ENCODE measurements around the gene ZFYVE26.
A peak's percentile ranks its signal among the peaks of the same experiment; 100 is the strongest.
"Not testable (repeated sequence)": the region's sequence is repeated elsewhere in the genome, so short reads cannot be mapped to it uniquely, and the experiment has no call there.

ZFYVE26 gene

DNA sequence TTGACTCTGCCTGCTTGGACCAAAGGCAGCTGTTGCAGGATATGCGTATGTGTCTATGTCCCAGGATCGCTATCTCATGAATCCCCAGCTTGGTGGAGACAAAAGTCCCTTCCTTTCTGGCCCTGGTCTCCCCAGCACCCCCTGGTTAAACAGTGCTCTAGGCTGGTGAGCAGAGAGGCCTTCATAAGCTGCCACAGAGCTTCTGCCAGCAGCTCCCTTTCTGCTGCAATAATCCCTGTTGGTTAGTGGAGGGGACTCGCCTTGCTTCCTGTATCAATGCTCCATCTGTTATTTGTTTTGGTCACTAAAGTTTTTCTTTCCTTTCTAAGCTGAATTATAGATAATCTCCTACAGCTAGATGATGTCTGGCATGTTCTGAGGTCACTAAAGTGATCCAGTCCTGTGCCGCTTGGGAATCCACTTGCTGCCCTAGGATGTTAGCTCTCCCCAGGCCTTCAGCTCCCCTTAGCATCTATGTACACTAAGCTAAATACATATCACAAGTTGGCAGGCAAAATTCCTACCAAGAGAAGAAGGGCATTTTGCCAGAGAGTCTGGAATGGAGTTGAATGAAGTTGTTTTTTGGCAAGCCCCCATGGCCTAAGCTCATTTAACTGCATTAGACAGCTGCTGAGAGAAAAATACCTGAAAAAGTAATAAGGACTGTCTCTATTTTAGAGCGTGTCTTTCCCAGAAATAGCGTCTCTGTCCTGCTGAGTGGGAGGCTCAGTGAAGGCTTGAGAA lies 66.9 kb downstream of the ZFYVE26 start:
- no peak for DNase-seq

DNA sequence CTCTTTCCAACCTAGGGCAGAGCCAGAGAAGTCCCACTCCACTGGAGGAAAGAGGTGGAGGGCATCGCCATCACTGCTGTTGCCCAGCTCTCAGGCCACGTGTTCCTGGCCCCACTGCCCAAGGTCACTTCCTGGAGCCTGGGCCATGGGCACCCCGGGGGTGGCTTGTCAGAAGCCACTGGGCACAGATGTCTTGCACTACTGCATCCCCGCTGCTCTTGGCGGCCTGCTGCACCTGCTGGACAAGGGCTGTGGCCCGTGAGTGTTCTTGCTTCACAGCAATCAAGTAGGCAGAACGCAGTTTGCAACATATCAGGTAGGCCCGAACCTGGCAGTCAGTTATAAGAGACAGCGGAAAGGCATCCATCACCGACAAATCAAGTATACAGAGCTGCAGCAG lies 68.1 kb downstream of the ZFYVE26 start:
- no peak for DNase-seq

DNA sequence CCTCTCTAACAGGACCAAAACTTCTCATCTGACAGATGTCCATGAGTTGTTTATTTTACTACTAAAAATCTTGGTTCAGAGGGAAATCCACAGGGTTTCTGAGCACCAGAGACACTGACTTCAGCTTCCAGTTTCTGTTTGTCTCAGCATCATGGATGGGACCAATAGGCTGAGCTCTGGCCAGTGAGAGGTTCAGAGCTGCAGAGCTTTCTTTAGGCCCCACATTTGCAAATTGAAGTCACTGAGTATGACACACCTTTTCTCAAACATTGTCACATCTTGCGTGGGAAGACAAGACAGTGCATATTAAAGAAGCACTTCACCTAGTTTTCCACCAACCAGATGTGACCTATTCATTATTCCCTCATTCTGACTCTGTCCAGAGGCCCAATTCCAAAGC lies 69.5 kb downstream of the ZFYVE26 start:
- DNase-seq: no peak

DNA sequence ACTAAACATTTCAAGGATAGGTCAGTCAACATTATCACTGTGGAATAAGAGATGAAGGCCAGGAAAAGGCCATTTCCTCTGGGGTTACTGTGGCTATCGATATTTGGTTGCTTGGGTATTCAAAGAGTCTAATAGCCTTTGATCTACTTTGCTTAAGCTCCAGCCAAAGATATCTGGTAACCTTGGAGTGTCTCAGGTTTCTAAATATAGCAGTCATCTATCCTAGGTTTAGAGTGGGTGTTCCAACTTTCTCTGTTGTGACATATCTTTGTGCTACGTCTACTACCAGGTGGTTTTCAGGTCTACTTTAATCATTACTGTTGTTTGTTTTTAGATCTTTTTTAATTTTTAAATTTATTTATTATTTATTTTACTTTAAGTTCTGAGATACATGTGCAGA lies 72.3 kb downstream of the ZFYVE26 start:
- DNase-seq: no peak

DNA sequence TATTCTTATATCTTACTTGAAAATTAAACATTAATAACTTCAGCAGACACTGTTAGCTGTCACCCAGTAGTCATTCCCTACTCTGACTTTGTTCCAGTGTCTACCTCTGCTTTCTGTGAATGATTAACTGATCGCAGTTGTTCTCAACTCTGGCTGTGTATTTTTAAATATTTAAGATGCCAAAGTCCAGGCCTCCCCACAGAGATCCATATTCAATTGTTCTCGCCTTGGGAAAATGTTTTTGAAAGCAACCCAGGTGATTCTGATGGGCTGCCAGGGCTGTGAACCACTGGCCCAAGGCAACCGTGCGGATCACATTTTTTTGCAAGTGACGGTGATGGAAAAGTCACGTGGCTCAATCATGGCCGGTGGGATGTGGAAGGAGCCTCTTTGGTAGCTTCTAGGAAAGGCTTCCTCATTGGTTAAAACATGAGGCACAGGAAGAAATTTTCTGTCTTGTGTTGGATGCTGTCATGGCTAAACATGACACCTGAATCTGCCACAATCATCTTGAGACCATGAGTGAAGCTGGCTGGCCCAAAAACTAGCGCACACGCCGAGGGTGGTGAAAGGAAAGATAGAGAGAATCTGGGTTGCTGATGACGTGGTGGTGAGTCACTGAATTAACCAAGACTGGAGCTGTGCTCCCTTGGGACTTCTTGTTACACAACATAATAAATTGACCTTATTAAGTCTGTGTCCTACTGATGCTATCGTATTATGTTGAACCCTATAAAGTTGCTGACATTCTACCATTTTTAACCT lies 77.5 kb downstream of the ZFYVE26 start:
- DNase-seq: peak; percentile 66

DNA sequence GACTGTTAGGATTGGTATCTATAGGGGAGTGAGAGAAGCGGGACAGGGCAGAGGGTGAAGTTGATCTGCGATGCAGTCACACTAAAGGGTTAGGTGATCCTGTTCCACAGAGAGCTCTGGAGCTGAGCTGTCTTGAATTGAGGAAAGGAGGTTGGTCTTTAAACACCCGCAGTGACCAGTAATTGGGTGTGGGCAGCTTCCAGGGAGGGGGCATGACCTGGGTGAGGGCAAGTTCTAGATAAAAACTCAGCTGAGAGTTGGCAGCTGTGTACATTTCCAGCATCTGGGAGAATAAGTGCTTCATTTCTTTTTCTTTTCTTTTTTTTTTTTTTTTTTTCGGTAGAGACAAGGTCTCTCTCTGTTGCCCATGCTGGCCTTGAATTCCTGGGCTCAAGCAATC lies 79.6 kb downstream of the ZFYVE26 start:
- no peak for DNase-seq

DNA sequence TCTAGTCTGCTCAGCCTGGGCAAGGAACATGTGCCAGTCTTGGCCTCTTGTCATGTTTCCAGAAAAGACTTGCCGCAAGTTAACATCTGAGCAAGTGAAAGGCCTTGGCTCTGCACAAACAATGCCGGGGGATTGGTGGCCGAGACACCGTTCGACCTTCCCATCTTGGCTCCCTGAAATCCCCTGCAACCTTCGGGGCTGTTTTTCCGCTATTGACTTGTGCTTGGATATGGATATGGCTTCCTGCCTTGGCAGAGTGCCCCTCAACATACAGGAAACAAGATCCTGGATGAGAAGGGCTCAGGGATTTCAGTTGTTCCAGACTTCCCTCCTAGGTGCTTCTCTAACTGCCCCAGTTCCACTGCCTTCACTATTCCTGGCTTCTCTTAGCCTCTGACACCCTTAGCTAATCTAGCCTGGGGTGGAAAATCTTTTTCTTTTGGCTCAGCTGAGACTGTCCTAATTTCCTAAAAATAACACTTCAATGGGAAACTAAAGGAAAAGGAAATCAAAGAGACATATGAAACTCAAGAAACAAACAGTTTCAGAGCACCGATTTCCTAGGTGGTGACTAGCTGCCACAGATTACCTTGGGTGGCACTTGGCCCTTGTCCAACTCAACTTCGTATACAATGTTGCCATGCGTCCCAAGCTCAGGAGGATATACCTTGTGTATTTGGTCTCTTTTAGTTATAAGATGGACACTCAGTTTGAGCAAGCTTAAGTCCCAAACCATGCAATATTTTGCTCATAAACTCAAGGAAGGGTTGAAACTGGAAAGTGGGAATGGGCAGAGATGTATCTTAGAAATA lies 80.8 kb downstream of the ZFYVE26 start:
- DNase-seq: no peak

DNA sequence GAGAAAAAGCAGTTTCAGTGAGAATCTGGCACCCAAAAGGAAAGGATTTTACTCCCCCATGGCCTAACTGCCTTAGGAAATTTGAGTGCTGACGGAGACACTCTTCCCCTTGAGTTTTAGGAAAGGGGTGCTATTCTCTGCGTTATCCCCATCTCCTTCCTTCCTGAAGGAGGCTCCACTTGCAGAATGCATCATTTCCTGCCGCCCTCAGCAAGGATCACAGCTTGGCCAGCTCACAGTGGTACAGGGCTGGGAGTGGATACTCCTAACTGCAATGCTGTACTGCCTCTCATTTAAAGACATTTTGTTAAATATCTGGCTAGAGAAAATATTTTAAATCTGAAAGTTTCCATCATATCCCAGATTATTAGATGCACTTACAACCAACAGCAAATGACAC lies 81.7 kb downstream of the ZFYVE26 start:
- DNase-seq: no peak

DNA sequence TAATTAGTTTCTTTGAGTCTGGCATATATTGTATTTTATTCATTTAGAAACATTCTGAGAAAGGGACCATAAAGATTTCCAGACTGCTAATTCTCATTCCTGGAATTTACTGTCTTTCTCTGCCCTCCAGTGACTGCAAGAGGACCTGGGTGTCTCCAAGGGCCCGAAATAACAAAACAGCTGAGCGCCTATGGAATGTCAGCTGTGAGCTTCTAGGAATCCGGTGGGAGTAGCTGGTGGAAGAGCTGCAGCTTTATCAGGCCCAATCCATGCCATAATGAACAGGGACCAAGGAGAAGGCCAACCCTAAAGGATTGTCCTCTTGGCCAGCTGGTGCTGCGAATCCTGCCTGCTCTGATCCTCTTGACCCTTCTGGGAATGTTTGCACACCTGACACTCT lies 82.8 kb downstream of the ZFYVE26 start:
- no peak for DNase-seq

DNA sequence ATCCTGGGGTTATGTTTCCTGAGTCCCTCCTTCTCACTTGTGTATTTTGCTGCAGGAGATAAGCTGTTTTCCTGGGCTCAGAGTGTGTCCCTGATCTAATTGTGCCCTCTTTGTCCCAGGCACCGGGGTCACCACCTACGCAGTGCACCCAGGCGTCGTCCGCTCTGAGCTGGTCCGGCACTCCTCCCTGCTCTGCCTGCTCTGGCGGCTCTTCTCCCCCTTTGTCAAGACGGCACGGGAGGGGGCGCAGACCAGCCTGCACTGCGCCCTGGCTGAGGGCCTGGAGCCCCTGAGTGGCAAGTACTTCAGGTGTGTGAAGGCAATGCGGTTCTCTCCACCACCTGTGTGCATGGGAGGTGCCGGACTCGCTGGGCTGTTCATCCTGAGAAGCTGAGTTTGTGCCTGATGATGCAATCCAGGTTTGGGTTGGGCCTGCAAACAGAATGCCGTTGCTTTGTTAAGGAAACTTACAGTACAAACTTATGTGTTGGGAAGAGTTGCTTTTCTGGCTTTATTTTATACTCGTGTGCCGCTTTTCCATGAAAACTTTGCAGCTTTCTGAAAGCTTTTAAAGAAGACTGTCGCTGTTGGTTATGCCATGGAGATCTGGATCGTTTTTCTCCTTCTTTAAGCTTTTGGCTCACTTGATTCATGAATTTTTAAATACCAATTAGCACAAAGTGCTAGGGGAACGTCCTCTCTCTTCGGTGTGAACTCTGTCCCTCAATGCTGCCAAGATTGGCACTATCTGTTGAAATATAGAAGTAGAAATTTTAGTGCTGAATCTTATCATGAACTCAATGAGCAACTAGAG lies 87.1 kb downstream of the ZFYVE26 start:
- no peak for DNase-seq

DNA sequence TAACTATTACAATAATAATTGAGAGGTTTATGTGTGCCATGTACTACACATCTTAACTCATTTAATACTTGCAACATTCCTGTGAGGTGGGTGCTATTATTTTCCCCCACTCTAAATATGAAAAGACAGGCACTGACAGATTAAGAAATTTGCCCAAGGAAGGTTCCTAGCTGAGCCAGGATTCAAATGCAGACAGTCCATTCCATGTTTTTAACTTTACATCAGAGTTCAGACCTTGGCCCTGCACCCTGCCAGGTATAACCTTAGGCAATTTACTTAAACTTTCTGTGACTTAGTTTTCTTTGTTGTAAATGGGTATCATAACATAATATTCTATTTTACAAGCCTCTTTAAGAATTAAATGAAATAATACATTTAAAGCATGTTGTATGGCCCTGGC lies 88.1 kb downstream of the ZFYVE26 start:
- no peak for DNase-seq

DNA sequence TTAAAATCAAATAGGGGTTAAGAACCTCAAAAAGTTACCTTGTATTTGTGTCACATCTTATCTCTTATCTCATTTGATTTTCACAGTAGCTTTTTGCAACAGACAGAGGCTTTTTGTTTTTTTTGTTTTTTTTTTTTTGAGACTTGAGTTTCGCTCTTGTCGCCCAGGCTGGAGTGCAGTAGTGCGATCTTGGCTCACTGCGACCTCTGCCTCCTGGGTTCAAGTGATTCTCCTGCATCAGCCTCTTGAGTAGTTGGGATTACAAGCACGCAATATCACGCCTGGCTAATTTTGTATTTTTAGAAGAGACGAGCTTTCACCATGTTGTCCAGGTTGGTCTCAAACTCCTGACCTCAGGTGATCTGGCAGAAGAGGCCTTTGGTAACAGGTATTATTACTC lies 89.0 kb downstream of the ZFYVE26 start:
- no peak for DNase-seq

DNA sequence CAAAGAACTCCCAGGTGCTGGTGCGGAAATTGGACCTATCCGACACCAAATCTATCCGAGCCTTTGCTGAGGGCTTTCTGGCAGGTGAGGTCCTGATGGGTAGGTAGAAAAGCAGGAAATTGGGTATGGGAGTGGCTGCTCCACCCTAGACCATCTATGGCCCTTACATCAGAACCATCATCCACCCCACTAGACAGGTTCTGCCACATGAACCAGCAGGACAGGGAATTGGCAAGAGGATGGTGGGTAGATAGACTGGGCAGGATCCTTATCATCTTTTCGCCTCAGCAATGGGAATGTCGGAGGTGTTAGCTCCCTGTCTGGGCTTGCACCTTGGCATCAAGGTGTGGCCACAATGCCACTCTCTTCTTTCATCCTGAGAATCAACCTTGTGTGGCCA lies 91.2 kb downstream of the ZFYVE26 start:
- no peak for DNase-seq

DNA sequence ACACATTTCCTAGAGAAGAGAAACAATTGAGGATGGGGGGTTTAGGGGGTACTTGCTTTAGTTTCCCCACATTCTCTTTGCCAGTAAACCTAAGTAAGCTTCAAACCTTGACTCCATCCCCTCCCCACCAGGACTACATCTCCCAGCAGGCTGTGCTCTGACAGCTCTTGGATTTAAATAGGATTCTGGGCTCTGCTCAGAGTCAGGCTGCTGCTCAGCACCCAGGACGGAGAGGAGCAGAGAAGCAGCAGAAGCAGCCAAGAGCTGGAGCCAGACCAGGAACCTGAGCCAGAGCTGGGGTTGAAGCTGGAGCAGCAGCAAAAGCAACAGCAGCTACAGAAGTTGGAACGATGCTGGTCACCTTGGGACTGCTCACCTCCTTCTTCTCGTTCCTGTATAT lies 94.1 kb downstream of the ZFYVE26 start:
- no peak for DNase-seq

DNA sequence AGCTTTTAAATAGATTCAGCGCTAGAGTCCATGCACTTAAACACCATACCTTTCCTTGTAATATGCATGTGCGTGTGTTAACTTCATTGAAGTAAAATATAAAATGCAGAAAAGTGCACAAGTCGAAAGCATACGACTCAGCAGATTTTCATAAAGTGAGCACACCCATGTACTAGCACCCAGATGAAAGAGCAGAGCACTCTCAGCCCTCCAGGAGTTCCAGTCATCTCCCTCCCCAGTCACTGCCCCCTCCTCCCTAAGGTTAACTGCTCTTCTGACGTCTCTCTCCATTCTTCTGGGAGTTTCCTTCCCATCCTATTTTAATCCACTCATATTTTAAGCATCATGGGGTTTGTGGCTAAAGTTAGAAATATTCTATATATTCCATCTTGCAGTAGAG lies 94.5 kb downstream of the ZFYVE26 start:
- no peak for DNase-seq

DNA sequence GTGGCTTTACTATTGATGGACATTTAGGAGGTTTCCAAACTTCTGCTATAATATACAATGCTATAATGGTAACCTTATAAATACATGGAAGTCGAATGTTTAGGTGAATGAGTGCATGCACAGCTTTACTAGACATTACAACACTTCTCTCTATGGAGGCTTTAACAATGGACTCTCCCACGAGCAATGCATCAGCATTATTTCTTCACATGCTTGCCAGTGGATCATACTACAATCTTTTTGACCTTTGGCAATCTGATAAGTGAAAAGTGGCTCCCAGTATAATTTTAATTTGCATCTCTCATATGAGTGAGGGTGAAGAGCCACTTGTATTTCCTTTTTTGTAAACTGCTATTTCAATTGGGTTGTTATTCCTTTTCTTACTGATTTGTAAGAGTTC lies 96.5 kb downstream of the ZFYVE26 start:
- DNase-seq: no peak

DNA sequence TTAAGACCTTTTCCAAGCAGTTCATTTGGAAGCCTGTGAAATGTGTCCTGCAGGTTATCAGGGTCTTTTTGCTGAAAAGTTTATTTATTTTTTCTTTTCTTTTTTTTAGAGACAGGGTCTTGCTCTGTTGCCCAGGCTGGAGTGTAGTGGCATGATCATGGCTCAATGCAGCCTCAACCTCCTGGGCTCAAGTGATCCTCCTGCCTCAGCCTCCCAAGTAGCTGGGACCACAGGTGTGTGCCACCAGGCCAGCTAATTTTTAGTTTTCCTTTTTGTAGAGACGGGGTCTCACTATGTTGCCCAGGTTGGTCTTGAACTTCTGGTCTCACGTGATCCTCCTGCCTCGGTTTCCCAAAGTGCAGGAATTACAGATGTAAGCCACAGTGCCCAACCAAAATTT lies 97.0 kb downstream of the ZFYVE26 start:
- not testable (repeated sequence) for DNase-seq

DNA sequence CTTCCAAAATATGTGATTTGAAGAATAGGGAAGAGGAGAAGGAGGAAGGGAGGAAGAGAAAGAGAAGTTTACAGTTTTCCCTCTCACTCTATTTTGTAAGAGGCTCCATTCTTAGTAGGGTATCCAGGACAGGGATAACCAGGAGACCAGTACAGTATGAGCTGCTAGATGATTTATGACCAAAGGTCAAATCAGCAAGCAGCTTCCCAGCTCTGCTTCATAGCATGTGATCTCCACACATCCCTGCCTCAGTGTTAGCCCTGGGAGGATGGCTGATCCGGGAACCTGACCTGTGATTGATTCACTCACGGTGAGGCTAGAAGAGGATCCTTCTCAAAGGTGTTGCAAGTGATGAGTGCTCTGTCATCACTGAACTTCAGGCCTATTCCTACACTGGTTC lies 98.1 kb downstream of the ZFYVE26 start:
- DNase-seq: no peak

DNA sequence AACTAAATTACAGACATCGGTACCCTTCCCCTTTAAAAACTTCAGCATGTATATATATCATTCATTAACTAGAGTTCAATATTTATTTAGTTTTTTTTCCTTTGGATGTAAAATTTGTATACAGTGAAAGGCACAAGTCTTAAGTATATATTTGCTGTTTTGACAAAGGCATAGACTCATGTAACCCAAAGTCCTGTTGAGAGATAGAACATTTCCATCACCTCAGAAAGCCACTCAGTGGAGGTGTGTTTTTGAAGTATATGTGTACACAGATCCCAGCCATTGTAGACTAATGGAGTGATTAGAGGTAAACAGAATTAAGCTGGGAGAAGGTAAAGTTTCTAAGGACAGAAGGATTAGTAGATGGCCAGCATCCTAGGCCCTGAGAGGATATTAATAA lies 99.3 kb downstream of the ZFYVE26 start:
- DNase-seq: no peak

DNA sequence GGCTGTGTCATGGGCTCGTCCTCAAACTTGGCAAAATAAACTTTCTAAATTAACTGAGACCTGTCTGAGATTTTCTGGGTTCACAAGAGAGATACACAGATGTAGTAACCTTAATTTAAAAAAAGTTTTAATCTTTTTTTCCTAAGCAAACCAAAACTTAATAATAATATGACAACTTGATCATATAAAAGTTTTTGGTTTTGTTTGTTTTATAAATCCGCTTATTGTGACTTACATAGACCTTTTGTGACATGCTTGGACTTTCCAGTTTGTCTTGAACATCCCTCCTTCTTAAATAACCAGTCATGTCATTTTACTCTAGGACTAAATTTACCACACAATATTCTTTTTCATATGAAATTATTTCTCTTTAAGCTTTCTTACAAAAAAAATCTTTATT lies 106.2 kb downstream of the ZFYVE26 start:
- DNase-seq: no peak

DNA sequence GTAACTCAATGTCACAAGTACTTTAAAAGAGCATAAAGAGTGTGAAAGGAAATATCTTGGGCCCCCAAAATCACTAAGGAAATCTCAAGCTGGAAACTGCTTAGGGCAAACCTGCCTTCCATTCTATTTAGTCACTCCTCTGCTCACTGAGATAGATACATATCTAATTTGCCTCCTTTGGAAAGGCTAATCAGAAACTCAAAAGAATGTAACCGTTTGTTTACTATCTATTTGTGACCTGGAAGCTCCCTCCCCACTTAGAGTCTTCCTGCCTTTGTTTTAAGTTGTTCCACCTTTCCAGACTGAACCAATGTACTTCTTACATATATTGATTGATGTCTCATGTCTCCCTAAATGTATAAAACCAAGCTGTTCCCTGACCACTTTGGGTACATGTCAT lies 106.6 kb downstream of the ZFYVE26 start:
- DNase-seq: not testable (repeated sequence)

DNA sequence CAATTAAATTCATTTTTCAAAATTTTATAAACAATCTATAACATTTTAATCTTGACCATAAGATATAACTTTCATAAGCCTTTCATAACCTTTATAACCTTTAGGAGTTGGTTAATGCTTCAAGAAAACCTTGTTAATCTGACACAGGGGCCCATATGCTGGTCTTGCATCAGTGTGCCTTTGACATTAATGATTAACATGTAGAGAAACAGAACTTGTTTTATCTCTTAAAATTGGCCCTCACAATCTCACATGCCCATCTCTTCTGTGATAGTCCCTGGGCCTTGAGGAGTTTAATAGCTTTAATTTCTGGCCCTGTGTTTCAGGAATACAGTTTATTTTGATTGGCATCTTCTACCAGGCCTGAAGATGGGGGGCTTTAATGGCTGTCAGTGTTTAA lies 107.0 kb downstream of the ZFYVE26 start:
- not testable (repeated sequence) for DNase-seq

DNA sequence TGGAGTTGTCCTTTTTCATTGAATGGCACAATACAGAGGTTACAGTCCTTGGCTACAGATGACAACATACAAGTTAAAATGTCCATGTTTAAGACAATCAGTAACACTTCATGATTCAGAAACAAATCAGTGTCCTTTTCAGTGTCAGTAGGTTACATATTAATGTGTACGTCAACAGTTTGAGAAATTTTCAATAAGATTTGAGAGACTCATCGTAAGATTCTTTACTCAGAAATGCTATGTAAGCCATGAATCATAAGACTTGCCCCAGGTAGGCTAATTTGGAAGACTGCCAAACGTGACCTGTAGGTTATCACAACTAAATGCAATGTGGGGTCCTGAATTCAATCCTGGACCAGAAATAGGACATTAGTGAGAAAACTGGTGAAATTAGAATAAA lies 111.2 kb downstream of the ZFYVE26 start:
- no peak for DNase-seq

All from amniotic stem cell (primary cell).